ENCODE data around the gene HSPA12A.

- no peak for TF ChIP-seq CTCF (IDR thresholded peaks at IDR 0.05)
- TF ChIP-seq EP300 (IDR thresholded peaks at IDR 0.05) = no peak
Observed at GRCh38 chr10:116636976-116637375, 105.4 kb downstream of the HSPA12A start.

Data from esophagus muscularis mucosa (tissue), 3 donors.